Activated T-cell treated with anti-CD3 and anti-CD28 coated beads for 4 hours (primary cell): ENCODE data around the gene VAV3.
"Not testable (repeated sequence)": the region's sequence is repeated elsewhere in the genome, so short reads cannot be mapped to it uniquely, and the experiment has no call there.

Experiments
- DNase-seq: peaks from one replicate; pipeline ENCODE4 v3.0.0-alpha.2; 2020

VAV3 gene

DNA sequence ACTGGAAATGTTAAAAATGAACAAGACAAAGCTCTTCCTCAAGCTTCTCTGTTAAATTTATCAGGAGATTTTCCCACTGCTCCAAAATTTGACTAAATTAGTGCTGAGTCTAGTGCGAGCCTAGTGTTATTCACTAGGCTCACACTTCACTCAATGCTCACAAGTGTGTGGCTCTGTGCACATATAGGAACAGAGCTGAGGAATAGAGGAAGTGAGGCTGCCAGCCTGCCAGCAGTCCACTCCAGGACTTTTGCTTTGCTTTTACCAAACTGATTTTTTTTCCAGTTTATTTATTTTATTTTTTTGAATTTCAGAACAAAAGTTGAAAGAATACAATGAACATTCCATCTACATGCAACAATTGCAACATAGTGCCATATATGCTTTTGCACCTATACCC, 87.2 kb downstream of the VAV3 start:
- DNase-seq, result no peak

DNA sequence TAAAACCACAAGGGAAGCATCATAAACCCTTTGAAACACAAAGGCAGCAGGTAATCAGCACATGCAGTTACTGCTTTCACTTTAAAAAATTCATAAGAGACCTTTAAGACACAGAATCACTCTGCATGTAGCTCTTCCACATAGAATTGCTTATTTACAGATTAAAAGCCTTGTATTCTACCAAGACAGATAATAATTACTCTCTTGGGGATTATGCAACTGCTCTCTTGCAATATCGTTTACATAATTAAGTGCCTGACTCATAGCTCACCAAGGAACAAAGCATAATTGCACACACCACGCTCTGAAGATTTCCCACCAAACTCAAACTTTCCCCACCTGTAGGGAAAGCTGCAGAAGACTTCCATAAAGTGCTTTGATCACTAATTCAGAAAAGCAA, 87.9 kb downstream of the VAV3 start:
- no peak for DNase-seq

DNA sequence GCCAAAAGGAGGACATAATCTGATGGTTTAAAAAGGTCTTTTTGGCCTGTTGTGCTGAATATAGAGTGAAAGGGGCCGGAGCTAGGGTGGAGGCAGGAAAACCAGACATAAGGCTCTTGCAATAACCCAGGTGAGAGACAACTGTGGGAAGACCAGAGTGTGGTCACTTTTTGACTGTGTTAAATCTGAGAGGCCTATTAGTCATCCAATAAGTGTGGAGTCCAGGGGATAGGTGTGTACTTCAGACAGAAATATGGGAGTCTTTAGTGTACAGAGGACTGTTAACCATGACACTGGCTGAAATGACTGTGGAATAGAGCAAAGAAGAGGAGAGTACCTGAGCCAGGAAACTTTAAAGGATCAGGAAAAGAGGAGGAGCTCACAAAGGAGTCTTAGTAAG, 89.3 kb downstream of the VAV3 start:
- no peak for DNase-seq

DNA sequence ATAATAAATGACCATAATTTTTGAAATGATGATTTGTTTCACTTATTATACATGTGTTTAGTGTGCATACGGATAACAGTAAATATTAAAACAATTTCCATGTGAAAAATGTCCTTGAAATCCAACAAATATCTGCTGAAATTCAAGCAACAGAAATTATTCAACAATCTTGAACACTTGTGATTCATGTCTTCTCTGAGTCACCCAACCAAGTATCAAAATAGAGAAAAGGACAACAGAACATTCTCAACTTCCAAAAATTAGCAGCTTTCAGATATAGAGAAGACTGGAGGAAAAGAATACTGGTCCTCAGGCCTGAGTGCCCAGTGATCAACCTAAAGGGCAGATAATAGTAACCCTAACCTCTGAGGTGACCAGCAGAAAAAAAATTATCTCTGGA, 90.8 kb downstream of the VAV3 start:
- DNase-seq, result no peak

DNA sequence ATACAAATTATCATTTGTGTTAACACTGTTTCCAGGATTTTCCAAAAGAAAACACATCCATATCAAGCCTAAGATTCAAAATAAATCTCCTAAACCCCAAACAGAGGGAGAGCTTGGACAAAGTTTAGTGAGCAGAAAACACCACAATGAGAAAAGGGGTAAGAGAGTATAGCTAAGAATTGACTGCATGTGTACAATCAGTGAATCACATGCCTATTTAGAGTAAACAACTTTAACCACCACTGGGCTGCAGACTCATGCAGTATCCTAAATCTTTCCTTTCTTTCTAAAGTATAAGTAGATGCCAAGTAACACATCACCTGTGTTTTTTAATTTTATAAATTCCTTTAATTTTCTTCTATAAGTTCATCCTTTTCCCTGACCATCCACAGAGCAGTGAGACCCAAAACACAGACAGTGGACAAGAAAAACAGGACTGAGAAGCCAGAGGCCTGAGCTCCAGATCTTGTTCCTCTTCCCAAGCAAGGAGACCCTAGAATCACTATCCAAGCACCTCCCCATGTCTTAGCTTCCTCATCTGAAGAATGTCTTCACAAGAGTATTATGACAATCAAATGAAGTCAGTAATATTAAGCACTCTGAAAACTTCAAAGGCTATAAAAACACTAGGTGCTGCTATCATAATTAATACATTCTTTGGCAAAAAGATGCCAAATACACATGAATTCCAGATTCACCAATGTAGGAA, 93.1 kb downstream of the VAV3 start:
- no peak for DNase-seq

DNA sequence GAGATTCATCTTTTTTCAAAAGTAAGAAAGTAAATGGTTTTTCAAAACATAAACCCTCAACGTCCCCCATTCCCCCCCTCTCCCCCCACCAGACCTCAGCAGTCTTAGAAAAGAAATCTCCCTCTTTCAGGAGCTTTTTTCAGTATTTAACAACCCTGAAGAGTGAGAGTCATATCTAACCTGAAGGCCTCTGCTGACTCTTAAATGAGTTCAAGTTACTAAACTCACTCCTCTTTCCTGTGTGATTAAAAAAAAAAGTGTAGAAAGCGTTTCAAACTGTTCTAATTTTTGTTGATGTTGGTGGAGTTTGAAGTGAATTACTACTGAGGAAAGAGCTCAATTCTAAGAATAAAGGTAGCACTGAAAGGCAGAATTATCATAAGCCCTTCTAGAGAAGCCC, 93.7 kb downstream of the VAV3 start:
- DNase-seq, result no peak

DNA sequence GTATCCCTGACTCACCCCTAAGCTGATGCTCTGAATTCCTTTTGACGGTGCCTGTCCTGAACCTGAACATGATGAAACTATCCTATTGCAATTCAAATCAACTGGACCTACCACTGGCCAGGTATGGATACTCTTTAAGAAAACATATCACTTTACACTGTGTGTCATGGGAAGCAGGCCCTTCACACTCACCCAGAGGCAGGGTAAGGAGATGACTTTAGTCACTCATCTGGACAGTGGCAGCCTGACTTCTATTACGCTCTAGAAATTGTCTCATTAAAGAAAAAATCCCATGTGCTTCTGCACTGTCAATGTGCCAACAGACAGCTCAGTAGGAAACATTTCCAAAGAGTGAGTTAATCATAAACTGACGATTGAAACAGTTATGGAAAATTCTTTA, 94.3 kb downstream of the VAV3 start:
- no peak for DNase-seq

DNA sequence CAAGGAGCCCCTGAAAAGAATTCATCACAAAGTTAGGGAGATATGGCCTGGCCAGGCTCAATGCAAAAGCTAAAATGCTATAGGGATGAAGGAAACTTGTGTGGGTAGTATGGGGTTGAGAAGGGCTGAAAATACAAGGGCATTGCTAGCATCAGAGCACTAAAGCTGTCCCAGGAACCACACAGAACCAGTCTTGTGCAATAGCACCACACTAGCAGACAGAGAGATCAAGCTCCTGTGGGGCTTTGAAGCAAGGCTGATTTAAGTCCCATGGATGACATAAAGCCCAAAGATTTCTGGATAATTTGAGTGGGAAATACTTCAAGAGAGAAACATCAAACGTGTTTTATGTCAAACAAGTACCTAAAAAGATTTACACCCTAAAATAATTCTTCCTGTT, 97.1 kb downstream of the VAV3 start:
- DNase-seq, result no peak

DNA sequence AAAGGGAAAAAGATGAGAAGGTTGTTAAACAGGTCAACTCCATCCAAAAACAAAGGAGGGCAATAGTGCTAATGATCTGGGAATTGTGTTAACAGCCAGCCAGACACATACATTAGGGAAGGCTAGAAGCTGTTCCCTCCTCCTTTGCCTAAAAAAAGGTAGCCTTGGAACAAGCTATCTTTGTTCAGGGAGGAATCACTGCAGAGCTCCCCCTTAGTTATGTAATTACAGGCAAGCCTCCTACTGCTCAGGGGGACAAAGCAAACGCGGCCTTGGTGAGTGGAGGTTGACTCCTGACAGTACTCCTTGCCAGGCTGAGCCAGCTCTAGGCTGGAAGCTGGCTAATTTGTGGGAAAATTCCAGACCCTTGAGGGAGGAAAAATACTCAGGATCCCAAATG, 97.6 kb downstream of the VAV3 start:
- no peak for DNase-seq

DNA sequence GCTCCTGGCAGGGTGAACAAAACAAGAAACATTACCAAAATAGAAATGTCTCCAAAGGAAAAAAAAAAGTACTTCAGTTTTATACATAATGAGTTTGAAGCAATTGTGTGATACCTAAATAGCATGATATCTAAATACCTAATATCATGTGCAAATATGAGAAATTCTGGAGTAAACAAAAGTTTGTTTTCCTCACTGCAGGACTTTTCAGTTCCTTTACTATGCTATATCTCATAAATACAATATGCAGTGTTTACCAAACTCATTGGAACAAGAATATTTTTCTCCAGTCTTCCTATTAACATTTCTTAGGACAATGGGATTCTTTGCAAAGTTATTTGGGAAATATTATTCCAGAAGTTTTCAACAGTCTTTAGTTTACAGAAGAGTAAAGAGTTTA, 98.1 kb downstream of the VAV3 start:
- no peak for DNase-seq

DNA sequence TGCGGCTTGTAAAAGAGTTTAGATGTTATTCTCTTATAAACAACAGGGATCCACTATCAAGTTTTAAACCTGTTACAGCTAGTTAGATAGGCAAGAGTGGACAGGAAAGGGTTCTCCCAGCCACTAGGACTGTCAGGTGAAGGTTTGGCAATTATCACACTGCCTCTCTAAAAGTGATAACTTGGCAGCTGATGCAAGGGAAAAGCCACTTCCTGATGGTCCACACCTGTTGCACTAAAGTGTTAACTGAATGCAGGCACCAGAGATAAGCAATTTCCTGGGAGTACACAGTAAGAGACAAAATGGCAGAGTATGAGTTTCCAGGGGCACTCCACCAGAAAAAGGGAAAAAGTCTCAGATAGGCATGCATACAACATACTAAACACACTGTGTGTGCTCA, 99.4 kb downstream of the VAV3 start:
- no peak for DNase-seq

DNA sequence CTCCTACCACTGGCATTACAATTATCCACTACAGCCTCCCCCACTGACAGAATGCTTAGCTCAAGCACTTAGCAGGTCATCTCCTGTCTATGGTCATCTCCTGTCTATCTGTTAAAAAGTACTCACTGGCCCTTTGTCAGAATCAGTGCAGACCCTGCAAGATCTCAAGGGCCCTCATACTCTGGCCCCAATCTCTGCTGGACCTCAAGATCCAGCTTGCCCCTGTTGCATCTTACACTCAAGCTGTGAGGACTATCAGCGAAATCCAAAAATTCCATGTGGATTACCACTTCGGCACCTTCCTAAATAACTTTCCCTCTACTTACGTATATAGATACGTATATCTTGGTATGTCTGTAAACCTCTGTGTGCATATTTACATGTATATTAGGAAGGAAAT, 101.6 kb downstream of the VAV3 start:
- no peak for DNase-seq

DNA sequence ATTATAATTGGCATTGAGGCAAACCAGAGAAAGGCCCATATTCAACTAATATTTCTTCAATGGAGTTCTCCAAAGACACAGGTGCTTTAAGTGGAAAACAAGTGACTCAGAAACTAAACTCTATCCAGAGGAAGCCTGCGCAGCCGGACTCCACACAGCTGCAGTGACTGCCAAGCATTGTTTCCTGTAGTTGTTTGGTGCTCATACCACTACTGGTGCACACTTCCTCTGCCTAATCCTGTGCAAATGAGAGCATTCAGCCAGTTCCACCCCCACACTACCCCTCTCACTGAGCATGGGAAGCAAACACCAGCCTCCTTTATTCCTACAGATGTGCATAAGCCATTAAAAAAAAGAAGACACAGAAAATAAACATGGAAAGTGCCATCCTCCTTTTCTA, 102.9 kb downstream of the VAV3 start:
- no peak for DNase-seq

DNA sequence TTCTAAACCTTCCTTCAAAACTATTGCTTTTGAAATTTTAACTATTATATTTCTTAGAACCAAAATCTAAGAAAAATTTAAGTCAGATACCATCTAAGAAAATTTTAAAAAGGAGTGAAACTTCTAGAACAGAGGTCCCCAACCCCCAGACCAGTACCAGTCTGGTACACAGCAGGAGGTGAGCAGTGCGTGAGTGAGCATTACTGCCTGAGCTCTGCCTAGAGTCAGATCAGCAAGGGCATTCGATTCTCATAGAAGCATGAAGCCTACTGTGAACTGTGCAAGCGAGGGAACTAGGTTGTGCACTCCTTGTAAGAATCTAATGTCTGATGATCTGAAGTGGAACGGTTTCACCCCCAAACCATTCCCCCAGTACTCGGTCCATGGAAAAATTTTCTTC, 106.7 kb downstream of the VAV3 start:
- DNase-seq, result no peak

DNA sequence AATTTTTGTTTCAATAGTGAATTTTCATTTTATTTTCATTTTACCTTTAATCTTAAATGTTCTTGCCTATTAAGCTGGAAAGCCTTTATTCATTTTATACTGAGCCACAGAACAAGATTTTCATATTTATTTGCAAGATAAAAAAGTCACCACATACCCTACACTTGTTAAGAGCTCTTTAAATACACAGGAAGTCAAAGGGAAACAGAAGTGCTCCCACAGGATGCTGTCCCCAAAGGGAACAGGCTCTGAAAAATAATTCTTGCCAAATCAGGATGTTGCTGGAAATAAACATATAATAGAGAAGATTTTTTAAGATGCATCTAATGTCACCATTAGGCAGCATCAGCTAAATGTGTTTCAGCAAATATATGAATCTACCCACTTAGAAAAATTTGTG, 113.6 kb downstream of the VAV3 start:
- no peak for DNase-seq

DNA sequence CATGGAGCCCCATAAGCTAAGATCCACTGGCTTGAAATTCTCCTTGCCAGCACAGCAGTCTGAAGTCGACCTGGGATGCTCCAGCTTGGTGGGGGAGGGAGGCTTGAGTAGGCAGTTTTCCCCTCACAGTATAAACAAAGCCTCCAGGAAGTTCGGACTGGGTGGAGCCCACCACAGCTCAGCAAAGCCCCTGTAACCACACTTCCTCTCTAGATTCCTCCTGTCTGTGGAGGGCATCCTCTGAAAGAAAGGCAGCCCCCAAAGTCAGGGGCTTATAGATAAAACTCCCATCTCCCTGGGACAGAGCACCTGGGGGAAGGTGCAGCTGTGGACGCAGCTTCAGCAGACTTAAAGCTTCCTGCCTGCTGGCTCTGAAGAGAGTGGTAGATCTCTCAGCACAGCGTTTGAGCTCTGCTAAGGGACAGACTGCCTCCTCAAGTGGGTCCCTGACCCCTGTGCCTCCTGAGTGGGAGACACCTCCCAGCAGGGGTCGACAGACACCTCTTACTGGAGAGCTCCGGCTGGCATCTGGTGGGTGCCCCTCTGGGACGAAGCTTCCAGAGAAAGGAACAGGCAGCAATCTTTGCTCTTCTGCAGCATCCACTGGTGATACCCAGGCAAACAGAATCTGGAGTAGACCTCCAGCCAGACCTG, 120.3 kb downstream of the VAV3 start:
- not testable (repeated sequence) for DNase-seq

DNA sequence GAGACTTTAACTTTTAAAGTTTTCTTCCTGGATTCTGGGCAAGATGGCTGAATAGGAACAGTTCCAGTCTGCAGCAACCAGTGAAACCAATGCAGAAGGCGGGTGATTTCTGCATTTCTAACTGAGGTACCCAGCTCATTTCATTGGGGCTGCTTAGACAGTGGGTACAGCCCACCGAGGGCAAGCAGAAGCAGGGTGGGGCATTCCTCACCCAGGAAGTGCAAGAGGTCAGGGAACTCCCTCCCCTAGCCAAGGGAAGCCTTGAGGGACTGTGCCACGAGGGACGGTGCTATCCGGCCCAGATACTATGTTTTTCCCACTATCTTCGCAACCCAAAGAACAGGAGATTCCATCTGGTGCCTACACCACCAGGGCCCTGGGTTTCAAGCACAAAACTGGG, 121.0 kb downstream of the VAV3 start:
- no peak for DNase-seq

DNA sequence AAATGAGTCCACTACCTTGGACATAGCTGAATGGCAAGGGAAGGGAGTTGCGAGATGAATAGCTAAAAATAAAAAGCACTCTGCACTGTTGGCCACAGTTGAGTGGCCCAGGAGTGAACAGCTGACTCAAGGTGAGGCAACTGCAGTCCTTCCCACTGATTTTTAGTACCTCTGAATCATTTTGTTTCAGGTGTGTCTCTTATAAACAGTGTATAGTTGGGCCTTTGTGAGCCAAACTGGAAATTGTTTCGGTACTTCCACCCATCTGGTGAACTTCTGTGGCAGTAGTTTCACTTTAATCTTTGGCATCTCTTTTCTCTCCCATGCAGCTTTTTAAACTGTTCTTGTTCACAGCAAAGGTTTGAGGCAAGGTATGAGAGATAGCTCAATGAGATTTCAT, 122.7 kb downstream of the VAV3 start:
- no peak for DNase-seq

DNA sequence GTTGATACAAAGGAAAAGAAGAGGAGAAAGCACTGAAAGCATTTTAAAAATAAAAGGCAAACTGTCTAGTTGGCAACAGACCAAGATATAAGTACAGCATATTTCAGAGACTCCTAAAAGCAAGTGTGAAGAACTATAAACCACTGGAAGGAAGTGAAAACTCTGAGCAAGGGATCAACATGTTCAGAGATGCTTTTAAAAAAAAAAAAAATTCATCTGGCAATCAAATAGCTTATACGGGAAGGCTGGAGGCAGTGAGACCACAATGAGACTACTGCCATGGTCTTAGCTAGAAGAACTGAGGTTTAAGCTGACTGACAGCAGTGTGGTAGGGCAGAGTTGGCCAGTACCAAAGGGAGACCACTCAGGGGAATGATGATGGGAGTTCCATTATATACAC, 124.3 kb downstream of the VAV3 start:
- no peak for DNase-seq

DNA sequence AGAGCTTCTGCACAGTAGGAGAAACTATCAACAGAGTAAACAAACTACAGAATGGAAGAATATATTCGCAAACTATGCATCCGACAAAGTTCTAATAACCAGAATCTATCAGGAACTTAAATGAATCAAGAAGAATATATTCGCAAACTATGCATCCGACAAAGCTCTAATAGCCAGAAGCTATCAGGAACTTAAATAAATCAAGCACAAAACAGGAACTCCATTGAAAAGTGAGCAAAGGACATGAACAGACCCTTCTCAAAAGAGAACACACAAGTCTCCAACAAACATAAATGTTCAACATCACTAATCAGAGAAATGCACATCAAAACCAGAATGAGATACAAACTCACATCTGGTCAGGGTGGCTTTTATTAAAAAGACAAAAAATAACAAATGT, 126.9 kb downstream of the VAV3 start:
- DNase-seq, result no peak

DNA sequence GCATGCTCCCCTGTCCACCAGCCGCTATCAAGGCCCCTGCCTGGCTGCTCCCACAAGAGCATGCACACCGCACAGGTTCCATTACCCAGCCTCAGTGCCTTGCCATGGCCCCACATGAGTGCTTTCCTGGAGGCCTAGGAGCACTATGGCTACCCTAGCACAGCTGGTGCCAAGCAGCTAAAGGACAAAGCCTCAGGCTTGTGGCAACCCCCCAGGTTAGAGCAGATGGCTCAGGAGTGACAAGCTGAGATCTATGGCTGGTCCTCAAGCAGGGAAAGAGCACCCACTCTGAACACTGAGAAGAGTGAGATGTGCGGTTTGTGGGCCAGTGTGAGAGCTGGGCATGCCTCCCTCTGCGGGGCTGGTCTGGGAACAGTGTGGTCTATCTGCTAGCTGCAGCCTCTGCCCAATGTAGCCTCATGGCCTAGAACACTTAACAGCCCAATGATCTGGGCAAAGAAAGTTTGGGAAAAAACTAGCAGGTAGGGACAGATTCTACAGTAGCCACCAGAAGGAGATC, 129.8 kb downstream of the VAV3 start:
- DNase-seq, result no peak

DNA sequence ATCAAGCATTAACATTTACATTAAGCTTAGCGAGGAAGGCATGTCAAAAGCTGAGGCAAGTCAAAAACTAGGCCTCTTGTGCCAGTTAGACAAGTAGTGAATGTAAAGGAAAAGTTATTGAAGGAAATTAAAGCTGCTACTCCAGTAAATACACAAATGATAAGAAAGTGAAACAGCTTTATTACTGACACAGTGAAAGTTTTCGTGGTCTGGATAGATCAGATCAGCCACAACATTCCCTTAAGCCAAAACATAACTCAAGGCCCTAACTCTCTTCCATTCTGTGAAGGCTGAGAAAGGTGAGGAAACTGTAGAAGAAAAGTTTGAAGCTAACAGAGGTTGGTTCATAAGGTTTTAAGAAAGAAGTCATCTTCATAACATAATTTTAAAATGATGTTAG, 131.9 kb downstream of the VAV3 start:
- no peak for DNase-seq

DNA sequence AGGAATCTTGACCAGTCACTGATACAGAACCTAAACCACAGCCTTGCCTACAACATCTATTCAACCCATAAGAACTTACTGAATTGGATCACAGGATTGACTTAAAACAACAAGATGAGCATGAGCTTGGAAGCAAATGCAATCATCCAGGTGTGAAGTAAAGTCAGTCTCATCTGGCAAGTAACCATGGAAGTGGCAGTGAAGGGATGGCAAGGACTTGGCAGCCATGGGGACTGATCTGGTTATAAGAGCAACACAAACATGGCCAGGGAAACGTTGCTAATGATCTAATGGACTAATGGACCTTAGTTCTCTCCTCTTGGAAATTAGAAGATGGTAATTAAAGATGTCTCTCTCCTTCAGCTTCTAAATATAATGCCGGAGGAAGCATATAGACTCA, 133.1 kb downstream of the VAV3 start:
- DNase-seq, result no peak

DNA sequence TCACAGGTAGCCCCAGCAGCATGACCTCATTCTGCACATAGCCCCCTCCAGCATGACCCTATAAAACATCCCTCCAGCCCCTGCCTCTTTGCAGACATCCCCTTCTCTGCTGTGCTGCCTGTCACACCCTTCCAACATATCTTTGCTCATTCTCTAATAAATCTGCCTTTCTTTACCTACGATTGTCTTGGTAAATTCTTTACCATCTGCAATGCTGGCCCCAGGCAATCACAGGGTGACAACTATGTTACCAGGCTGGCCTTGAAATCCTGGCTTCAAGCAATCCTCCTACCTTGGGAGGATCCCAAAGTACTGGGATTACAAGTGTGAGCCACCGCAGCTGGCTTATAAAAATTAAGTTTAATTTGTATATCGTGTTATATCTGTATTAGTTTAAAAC, 134.5 kb downstream of the VAV3 start:
- no peak for DNase-seq

DNA sequence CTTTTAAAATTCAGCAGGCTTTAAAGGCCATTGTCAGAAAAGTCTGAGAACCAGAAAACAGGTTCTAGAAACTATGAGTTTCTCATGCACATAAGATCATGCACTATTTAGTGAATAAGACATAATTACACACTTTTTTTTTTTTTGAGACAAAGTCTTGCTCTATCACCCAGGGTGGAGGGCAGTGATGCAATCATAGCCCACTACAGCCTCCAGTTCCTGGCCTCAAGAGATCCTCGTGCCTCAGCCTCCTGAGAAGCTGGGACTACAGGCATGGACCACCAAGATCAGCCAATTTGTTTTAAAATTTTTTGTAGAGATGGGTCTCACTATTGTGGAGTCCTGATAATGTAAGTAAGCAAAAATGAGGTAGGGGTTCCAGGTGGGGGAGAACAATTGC, 134.9 kb downstream of the VAV3 start:
- DNase-seq, result no peak
